Measurements from ENCODE around the gene CFAP74. TPM values are rescaled to one million over a fixed set of nuclear protein-coding genes. Genes with fewer than 3 reads are reported as not detected.

CFAP74 gene
- total and polyA plus RNA-seq, 7 donors: 0.03 to 0.27 TPM; not detected in 5

GRCh38 chr1:2037314-2037979 is 33.9 kb upstream of the CFAP74 start:
- no peak for TF ChIP-seq POLR2AphosphoS5 (IDR thresholded peaks at IDR 0.05)
- no peak for TF ChIP-seq EP300 (IDR thresholded peaks at IDR 0.05)
- no peak for TF ChIP-seq POLR2A (IDR thresholded peaks at IDR 0.05)
- TF ChIP-seq, protein P1, sequence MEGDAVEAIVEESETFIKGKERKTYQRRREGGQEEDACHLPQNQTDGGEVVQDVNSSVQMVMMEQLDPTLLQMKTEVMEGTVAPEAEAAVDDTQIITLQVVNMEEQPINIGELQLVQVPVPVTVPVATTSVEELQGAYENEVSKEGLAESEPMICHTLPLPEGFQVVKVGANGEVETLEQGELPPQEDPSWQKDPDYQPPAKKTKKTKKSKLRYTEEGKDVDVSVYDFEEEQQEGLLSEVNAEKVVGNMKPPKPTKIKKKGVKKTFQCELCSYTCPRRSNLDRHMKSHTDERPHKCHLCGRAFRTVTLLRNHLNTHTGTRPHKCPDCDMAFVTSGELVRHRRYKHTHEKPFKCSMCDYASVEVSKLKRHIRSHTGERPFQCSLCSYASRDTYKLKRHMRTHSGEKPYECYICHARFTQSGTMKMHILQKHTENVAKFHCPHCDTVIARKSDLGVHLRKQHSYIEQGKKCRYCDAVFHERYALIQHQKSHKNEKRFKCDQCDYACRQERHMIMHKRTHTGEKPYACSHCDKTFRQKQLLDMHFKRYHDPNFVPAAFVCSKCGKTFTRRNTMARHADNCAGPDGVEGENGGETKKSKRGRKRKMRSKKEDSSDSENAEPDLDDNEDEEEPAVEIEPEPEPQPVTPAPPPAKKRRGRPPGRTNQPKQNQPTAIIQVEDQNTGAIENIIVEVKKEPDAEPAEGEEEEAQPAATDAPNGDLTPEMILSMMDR (IDR thresholded peaks at IDR 0.05): no peak
- DNase-seq: no peak
- Histone ChIP-seq H3K27ac (no peak overlapping the region), H3K4me1 (no peaks in the 10 kb centered on the region), H3K36me3 (no peaks in the 10 kb centered on the region), H3K4me3 (no peak overlapping the region), H3K27me3 (peaks cover 0 to 21% (median 0%) of the 10 kb centered on the region in 3 donors), H3K9me3 (peaks cover 0 to 2% (median 0%) of the 10 kb centered on the region in 4 donors)
- 83 to 87% methylated on average over 18 of the region's 18 CpGs for WGBS, 2 donors
- intact Hi-C loops (cut with DNase I): no loop called here

DNA sequence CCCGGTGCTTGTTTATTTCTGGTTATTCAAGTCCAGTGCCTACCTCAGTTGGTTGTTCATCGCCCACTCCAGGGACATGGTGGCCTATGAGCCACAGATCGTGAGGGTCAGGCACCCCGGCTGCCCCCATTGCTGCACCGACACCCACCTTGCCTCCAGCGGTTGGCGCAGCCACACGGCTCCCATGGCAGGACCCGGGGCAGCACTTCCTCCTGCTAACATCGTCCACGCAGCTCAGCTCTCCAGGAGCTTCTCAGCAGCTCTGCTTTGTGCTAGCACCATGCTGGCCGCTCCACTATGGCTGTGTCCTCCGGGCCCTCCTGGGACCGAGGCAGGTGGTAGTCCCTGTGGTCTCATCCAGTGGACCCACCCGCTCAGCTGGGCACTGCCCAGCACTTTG is 32.7 kb upstream of the CFAP74 start:
- TF ChIP-seq POLR2AphosphoS5 (IDR thresholded peaks at IDR 0.05): no peak
- TF ChIP-seq, protein P1 (IDR thresholded peaks at IDR 0.05): no peak
- WGBS, 2 donors: 87 to 88% methylated on average over 15 of the region's 15 CpGs
- H3K27ac ChIP-seq: no peak overlapping the region
- no peak for DNase-seq
- H3K36me3 ChIP-seq: no peaks in the 10 kb centered on the region
- H3K4me3 ChIP-seq: no peak overlapping the region
- intact Hi-C loops (cut with DNase I): no loop called here
- H3K9me3 ChIP-seq: peaks cover 0 to 2% (median 0%) of the 10 kb centered on the region in 4 donors
- no peaks in the 10 kb centered on the region for H3K4me1 ChIP-seq
- H3K27me3 ChIP-seq: peaks cover 0 to 30% (median 0%) of the 10 kb centered on the region in 3 donors

DNA sequence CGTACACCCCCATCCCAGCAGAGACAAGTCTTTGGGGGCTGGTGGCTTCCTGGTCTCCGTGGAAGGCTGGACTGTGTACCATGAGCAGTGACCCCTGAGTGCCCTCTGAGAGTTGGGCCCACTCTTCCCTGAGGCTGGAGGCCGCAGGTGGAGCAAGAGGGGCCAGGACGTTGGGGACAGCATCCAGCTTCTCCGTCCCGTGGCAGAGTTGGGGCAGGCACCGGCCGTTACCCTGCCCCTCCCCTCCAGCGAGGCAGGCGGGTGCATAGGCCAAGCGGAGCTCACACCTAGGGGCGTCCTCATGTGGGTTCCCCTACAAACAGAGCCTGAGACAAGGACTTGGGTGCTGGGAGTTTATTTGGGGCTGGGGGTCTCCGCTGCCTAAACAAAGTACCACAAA is 29.6 kb upstream of the CFAP74 start:
- peaks cover 0 to 43% (median 0%) of the 10 kb centered on the region in 3 donors for H3K27me3 ChIP-seq
- intact Hi-C loops (cut with DNase I): no loop called here
- TF ChIP-seq, protein P1 (IDR thresholded peaks at IDR 0.05): no peak
- no peak for TF ChIP-seq POLR2AphosphoS5 (IDR thresholded peaks at IDR 0.05)
- TF ChIP-seq EP300 (IDR thresholded peaks at IDR 0.05): no peak
- no peak for TF ChIP-seq POLR2A (IDR thresholded peaks at IDR 0.05)
- no peaks in the 10 kb centered on the region for H3K9me3 ChIP-seq
- H3K27ac ChIP-seq: no peak overlapping the region
- DNase-seq: no peak
- no peaks in the 10 kb centered on the region for H3K4me1 ChIP-seq
- WGBS, 2 donors: 61 to 77% methylated on average over 13 of the region's 13 CpGs
- no peak overlapping the region for H3K4me3 ChIP-seq
- no peaks in the 10 kb centered on the region for H3K36me3 ChIP-seq

- no peaks in the 10 kb centered on the region for H3K36me3 ChIP-seq
- 75 to 80% methylated on average over 14 of the region's 14 CpGs for WGBS, 2 donors
- H3K27ac ChIP-seq: no peak overlapping the region
- H3K27me3 ChIP-seq: peaks cover 0 to 43% (median 0%) of the 10 kb centered on the region in 3 donors
- no peaks in the 10 kb centered on the region for H3K9me3 ChIP-seq
- no peak for TF ChIP-seq POLR2A (IDR thresholded peaks at IDR 0.05)
- no peak for TF ChIP-seq POLR2AphosphoS5 (IDR thresholded peaks at IDR 0.05)
- TF ChIP-seq, protein P1 (IDR thresholded peaks at IDR 0.05): no peak
- no peak for TF ChIP-seq EP300 (IDR thresholded peaks at IDR 0.05)
- H3K4me1 ChIP-seq: no peaks in the 10 kb centered on the region
- intact Hi-C loops (cut with DNase I): no loop called here
- DNase-seq: no peak
- H3K4me3 ChIP-seq: no peak overlapping the region
These were observed 29.2 kb upstream of the CFAP74 start for GRCh38 chr1:2032737-2033136.

Measured in sigmoid colon (tissue), 7 donors.